ENCODE results near the gene CDH13.

- no peak for TF ChIP-seq CTCF (IDR thresholded peaks at IDR 0.05)
- TF ChIP-seq POLR2A (IDR thresholded peaks at IDR 0.05) = no peak
Measured at GRCh38 chr16:82955741-82956348, 329.1 kb downstream of the CDH13 start.

Data from body of pancreas (tissue), 4 donors.